K562 (cell line): ENCODE measurements around the gene ILDR1. TPM values are rescaled to one million over a fixed set of nuclear protein-coding genes. Genes with fewer than 3 reads are reported as not detected.

ENCODE experiments used
- ATAC-seq: fragments of 200-7000 bp; cut with Tn5 transposase; 3 replicates; pipeline ENCODE4 v1.9.1; 2020; ENCODE audit warnings: moderate library complexity
- BruUV-seq: library from RNA; stranded (reverse); fragments of 400-500 nt; replicated peaks from 2 replicates; lab custom pipeline; 2021; lab: Mats Ljungman, UMichigan
- CTCF ChIA-PET: fragments of 300-600 bp; formaldehyde crosslinking; extraction: SDS; loops from one replicate; lab custom pipeline; 2021; ENCODE audit warnings: low intra/inter-chr PET ratio; lab: Yijun Ruan, JAX
- POLR2A ChIA-PET: fragments of 300-600, 350-650 bp; sonication (Branson Sonifier 250); formaldehyde crosslinking; extraction: SDS; loops from one replicate; lab custom pipeline; 2021; ENCODE audit warnings: antibody characterized with exemption, inconsistent platforms; lab: Yijun Ruan, JAX
- DNase-seq, 4 experiments: peaks; one replicate each; pipeline versions ENCODE4 v3.0.0 to v3.0.0-alpha.2; 2011 to 2018; ENCODE audit warnings: low spot score in 3 of 4, mixed read lengths in 3 of 4; ENCODE audit errors: extremely low read depth in 1 of 4
- FAIRE-seq: peaks from 2 replicates; lab custom pipeline; 2011; peaks lifted over from hg19 to GRCh38; lab: Jason Lieb, UNC
- H2AFZ ChIP-seq: 2 replicates; pipeline ENCODE4 v1.6.0; 2011; ENCODE audit warnings: low read depth, low read length, control low read depth, inconsistent platforms
- H3K27ac ChIP-seq: fragments of 200-600 bp; 3 replicates; pipeline ENCODE4 v1.8.0; 2011; ENCODE audit warnings: low read depth, mild to moderate bottlenecking, control low read depth, inconsistent platforms, low read length, moderate library complexity, mixed read lengths; ENCODE audit errors: extremely low read depth
- H3K27me3 ChIP-seq, 2 experiments: fragments of 300-600 bp in 1 of 2; 2 replicates in 1 of 2; 3 replicates in 1 of 2; pipeline versions ENCODE4 v1.6.0 to v1.8.0; 2011; ENCODE audit warnings: inconsistent platforms in 2 of 2, low read length in 2 of 2, mild to moderate bottlenecking in 1 of 2, mixed read lengths in 1 of 2, moderate library complexity in 1 of 2; ENCODE audit not compliant: control insufficient read depth in 2 of 2, insufficient read depth in 2 of 2
- H3K36me3 ChIP-seq: fragments of 300-600 bp; 3 replicates; pipeline ENCODE4 v1.8.0; 2011; ENCODE audit warnings: mild to moderate bottlenecking, low read length, inconsistent platforms; ENCODE audit not compliant: control insufficient read depth, insufficient read depth
- H3K4me1 ChIP-seq, 2 experiments: fragments of 200-600 bp in 1 of 2; replicated peaks in 1 of 2; 2 replicates in 1 of 2; 3 replicates in 1 of 2; pipeline versions ENCODE4 v1.5.1 to v1.8.0; 2011; ENCODE audit warnings: inconsistent platforms in 2 of 2, low read length in 2 of 2, mild to moderate bottlenecking in 1 of 2, mixed read lengths in 1 of 2, moderate library complexity in 1 of 2; ENCODE audit not compliant: control insufficient read depth in 2 of 2, insufficient read depth in 2 of 2
- H3K4me2 ChIP-seq: 2 replicates; pipeline ENCODE4 v1.6.1; 2011; ENCODE audit warnings: low read length, control low read depth, inconsistent platforms, mixed read lengths; ENCODE audit not compliant: insufficient read depth
- H3K4me3 ChIP-seq: fragments of 200-600 bp; sonication (generic), shearing (Covaris generic); 2 replicates; pipeline ENCODE4 v1.5.1; 2016; ENCODE audit warnings: control low read depth, inconsistent platforms
- H3K79me2 ChIP-seq: fragments of 200-600 bp; 3 replicates; pipeline ENCODE4 v1.8.0; 2011; ENCODE audit warnings: low read length, inconsistent platforms; ENCODE audit not compliant: control insufficient read depth, insufficient read depth
- H3K9ac ChIP-seq, 2 experiments: 2 replicates each; pipeline versions ENCODE4 v1.6.0 to v1.6.1; 2011; ENCODE audit warnings: low read depth in 2 of 2, low read length in 2 of 2, control low read depth in 1 of 2, inconsistent platforms in 1 of 2, mild to moderate bottlenecking in 1 of 2, mixed read lengths in 1 of 2; ENCODE audit not compliant: insufficient read depth in 1 of 2
- H3K9me1 ChIP-seq: one replicate; pipeline ENCODE4 v1.6.0; 2011; ENCODE audit warnings: inconsistent platforms, mild to moderate bottlenecking, low read length, moderate library complexity; ENCODE audit not compliant: control insufficient read depth, insufficient read depth
- H3K9me3 ChIP-seq: replicated peaks from 2 replicates; pipeline ENCODE4 v1.5.1; 2011; ENCODE audit warnings: low read depth, low read length, inconsistent platforms; ENCODE audit not compliant: control insufficient read depth, insufficient read depth
- H4K20me1 ChIP-seq: replicated peaks from 2 replicates; pipeline ENCODE4 v1.6.1; 2011; ENCODE audit warnings: low read length, inconsistent platforms, mixed read lengths; ENCODE audit not compliant: control insufficient read depth, insufficient read depth
- NFIC ChIP-seq: fragments of 450-650 bp; IDR thresholded peaks from 2 replicates; pipeline ENCODE4 v1.6.1; 2017; ENCODE audit warnings: mild to moderate bottlenecking, inconsistent platforms
- NFIX ChIP-seq: fragments of 250-450 bp; sonication (Bioruptor Pico); IDR thresholded peaks from 2 replicates; pipeline ENCODE4 v1.4.0; 2020; ENCODE audit warnings: low read depth, mild to moderate bottlenecking, moderate library complexity
- PRPF4 ChIP-seq: fragments of 200-400 bp; formaldehyde crosslinking; IDR thresholded peaks from one replicate; pipeline ENCODE4 v1.6.1; 2017; ENCODE audit warnings: low read length, low read depth, mild to moderate bottlenecking; ENCODE audit not compliant: insufficient read depth, poor library complexity, severe bottlenecking
- ZNF589 ChIP-seq: fragments of 200-800 bp; sonication (Bioruptor generic); IDR thresholded peaks from 2 replicates; pipeline ENCODE4 v1.6.1; 2016; ENCODE audit warnings: low read depth, missing genetic modification characterization, missing compliant biosample characterization
- ZNF766 ChIP-seq: fragments of 200-800 bp; sonication (Bioruptor generic); conservative IDR thresholded peaks from 2 replicates; pipeline ENCODE4 v1.6.1; 2016; ENCODE audit warnings: missing genetic modification characterization, missing compliant biosample characterization
- WGBS: fragments of 100-300 bp; shearing (Covaris generic); methylation state at CpG from one replicate; pipeline ENCODE4 v1.1.6; 2016; ENCODE audit warnings: low coverage, mixed read lengths; ENCODE audit not compliant: insufficient coverage; ENCODE audit errors: missing lambda C conversion rate; 5-methylcytosine and 5-hydroxymethylcytosine counted together
- in situ Hi-C: fragments of 300-500 bp; cut with MboI; formaldehyde crosslinking; loops from 4 replicates; pipeline ENCODE4 v1.15.0; 2018; ENCODE audit warnings: inconsistent platforms, mixed read lengths
- intact Hi-C: fragments of 100-400 bp; cut with micrococcal nuclease; formaldehyde crosslinking; loops from 2 replicates; pipeline ENCODE4 v1.14.2; 2022
- polyA plus RNA-seq, 8 experiments: library from polyadenylated mRNA; depleted of rRNA in 4 of 8; stranded (reverse) in 5 of 8; unstranded in 3 of 8; fragments of >200 nt; fragmentation: Nextera tagmentation in 2 of 8; fragmentation: Illumina TruSeq in 1 of 8; extraction: Ambion mirVana in 2 of 8; extraction: Trizol in 1 of 8; gene quantifications; 2 replicates each; pipeline versions ENCODE4 v1.2.1 to v1.2.3, GENCODE V29; 2011 to 2014; ENCODE audit warnings: inconsistent platforms in 1 of 8, missing spikeins in 1 of 8
- total RNA-seq, 7 experiments: library from RNA; depleted of rRNA in 6 of 7; stranded (reverse); fragments of >200 nt in 6 of 7; fragmentation: Illumina TruSeq in 2 of 7; extraction: Trizol in 2 of 7; gene quantifications; 2 replicates each; pipeline versions ENCODE4 v1.2.1 to v1.2.3, GENCODE V29; 2011 to 2021; ENCODE audit warnings: low replicate concordance in 1 of 7

The ILDR1 gene
- total and polyA plus RNA-seq, 9 of the 15 experiments (the other 6 are each of a cell fraction or from before 2014, with no cell fraction given), result 0.04 TPM; not detected in 8

GRCh38 chr3:122066331-122067213 lies 44.5 kb upstream of the ILDR1 start:
- intact Hi-C loops (no loop called here), in situ Hi-C loops (no loop called here)
- Histone ChIP-seq H3K9ac (no peak overlapping the region), H3K4me2 (no peak overlapping the region), H3K9me1 (no peaks in the 10 kb centered on the region), H3K4me1 (no peaks in the 10 kb centered on the region; a peak in 1 of 5 replicates), H3K27me3 (no peaks in the 10 kb centered on the region), H3K9me3 (no peaks in the 10 kb centered on the region), H3K4me3 (no peak overlapping the region), H3K27ac (no peak overlapping the region), H3K79me2 (no peaks in the 10 kb centered on the region), H2AFZ (no peak overlapping the region), H3K36me3 (no peaks in the 10 kb centered on the region), H4K20me1 (no peaks in the 10 kb centered on the region)
- no peak for DNase-seq
- no peak for ATAC-seq
- TF ChIP-seq ZNF766 (CRISPR knock-in tag) (no peak), ZNF589 (CRISPR knock-in tag) (0 out of 2 replicates have a peak, but pooled peaks have one; percentile 28), NFIC (peak; percentile 87), PRPF4 (no peak), NFIX (peak; percentile 74)
- BruUV-seq, result no TSS peak
- FAIRE-seq, result no peak
- ChIA-PET POLR2A (no interaction called here), CTCF (no interaction called here)
- 3% methylated on average over 6 of the region's 6 CpGs for WGBS
